HG02943 (cell line): ENCODE results near the gene CNTNAP2.

ENCODE experiments used
- ATAC-seq: cut with Tn5 transposase; IDR thresholded peaks from one replicate; pipeline ENCODE4 v1.9.1; 2021; ENCODE audit warnings: mild to moderate bottlenecking, low read depth, moderate library complexity; ENCODE audit not compliant: unreplicated experiment

The CNTNAP2 gene

DNA sequence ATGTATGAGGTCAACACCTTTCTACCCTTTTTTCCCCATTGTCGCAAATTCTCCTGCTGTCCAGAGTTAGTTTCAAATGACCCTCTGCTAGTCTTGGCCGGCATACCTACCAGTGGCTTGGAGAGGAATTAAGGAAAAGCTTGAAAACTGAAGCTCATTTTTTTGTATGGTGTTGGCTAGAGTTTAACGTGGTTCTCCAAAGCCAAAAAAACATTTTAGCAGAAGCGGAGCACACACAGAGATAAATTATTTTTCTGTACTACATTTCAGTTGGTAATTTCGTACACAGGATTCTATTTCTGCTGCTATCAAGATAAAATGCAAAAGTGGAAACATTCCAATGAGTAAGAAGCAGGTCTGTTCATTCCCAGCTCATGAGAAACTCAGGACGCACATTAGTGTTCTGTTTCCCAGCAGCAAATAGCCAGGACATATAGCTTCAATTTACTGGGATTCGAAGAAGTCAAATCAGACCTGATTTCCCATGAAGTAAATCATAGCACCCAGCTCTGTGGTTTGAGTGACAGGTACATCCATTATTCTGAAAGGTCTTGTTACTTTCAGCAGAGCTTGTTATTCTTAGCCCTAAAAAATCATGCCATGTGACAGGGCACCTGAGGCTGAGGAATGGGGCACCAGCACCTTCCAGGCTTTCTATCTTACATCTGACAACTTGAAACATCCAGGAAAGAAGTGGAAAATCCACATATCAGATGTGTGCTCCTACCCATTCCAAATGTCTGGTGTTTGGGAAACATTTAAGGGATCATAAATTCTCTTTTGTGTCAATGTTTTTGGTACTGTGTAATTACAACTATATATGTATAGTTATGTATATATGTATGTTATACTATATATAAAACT lies 2258.0 kb downstream of the CNTNAP2 start:
- no peak for ATAC-seq

DNA sequence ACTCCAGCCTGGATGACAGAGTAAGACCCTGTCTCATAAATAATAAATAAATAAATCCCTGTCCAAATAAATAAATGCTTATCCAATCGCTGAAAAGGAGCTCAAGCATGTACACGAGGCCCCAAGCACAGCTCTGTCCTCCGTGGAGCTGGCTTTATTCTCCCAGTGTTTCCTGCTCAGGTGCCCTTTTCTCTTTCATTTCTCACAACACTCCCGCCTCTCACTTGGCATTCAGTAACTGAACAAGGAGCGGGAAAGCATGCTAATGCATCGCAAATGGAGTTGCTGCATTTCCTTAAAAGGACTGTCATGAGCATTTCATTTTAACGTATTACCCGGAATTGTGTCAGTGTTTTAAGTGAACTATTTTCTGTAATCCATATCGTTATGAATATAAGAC lies 2263.1 kb downstream of the CNTNAP2 start:
- ATAC-seq = no peak

- ATAC-seq = no peak
Measured at GRCh38 chr7:148380596-148381419, 2264.2 kb downstream of the CNTNAP2 start.

DNA sequence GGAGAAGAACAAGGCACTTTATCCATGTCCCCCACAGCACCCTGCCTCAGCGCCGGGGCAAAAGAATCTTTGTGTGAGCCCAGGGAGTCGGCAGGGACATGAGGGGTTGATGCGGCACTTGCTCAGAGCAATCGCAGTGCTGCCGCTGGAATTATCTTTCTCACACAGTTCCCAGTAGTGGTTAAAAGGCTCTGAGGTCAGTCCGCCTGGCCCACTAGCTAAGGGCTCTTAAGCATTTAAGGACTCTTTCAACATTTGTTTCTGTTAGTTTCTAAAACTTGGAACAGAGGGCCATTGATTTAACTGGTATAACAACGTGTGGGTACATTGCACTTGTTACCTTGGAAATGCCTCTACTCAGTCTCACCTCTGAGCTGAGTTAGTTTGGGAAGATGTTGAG lies 2266.0 kb downstream of the CNTNAP2 start:
- no peak for ATAC-seq

GRCh38 chr7:148383651-148384050 lies 2267.1 kb downstream of the CNTNAP2 start:
- no peak for ATAC-seq

DNA sequence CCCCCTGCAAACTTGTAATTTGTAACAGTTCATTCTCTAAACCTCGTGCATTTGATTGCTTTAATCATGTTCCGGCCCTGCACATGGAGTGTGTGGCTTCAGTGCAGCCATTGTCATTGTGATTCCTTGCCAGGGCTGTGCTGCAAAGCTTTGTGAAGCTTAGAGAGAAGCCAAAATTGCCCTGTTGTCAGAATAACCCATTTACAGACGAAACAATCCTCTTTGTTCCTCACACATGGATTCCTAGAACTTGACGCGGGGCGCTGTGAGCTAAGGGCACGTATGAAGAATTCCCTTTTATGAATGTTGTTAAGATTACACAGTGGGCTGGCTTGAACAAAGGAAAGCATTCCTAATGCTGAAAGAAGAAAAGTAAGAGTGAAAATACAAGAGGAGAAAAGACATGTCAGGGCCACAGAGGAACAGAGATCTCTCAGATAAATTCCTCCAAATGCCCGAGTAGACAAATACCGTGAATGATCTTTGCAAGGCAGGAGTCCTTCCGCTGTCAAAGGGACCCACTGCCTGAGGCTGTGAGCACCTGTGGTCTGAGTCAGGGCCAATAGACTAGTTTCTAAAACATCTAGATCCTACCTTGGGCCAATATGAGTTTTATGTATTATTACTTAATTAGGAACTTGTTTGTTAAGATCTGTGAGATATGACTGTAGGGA lies 2268.5 kb downstream of the CNTNAP2 start:
- ATAC-seq = no peak

- ATAC-seq = no peak
Measured at GRCh38 chr7:148390381-148390780, 2273.8 kb downstream of the CNTNAP2 start.

GRCh38 chr7:148391591-148391990 lies 2275.0 kb downstream of the CNTNAP2 start:
- ATAC-seq = no peak

GRCh38 chr7:148394582-148394981 lies 2278.0 kb downstream of the CNTNAP2 start:
- ATAC-seq = no peak

GRCh38 chr7:148395352-148395811 lies 2278.8 kb downstream of the CNTNAP2 start:
- no peak for ATAC-seq

- no peak for ATAC-seq
Measured at GRCh38 chr7:148395990-148396716, 2279.6 kb downstream of the CNTNAP2 start.

GRCh38 chr7:148397056-148397455 lies 2280.5 kb downstream of the CNTNAP2 start:
- ATAC-seq = no peak

DNA sequence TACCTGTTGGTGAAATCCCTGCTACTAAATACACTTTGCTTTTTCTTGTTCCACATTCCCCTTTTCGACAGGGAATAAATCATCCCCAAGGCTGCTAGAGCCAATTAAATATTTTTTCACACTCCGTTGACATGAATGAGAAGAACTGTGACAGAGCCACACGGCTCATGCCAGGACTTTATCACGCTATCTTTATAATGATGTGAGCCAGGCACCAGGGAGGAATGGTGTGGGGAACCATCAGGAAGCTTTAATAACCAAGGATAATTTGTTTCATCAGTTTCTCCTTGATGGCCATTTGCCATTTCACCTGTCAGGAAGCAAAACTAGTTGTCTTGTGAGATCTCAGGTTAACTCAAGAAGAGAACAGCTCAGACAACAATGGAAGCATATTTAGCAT lies 2280.9 kb downstream of the CNTNAP2 start:
- ATAC-seq = no peak

- ATAC-seq = no peak
Measured at GRCh38 chr7:148397985-148398384, 2281.4 kb downstream of the CNTNAP2 start.

- no peak for ATAC-seq
Measured at GRCh38 chr7:148398844-148399365, 2282.3 kb downstream of the CNTNAP2 start.

DNA sequence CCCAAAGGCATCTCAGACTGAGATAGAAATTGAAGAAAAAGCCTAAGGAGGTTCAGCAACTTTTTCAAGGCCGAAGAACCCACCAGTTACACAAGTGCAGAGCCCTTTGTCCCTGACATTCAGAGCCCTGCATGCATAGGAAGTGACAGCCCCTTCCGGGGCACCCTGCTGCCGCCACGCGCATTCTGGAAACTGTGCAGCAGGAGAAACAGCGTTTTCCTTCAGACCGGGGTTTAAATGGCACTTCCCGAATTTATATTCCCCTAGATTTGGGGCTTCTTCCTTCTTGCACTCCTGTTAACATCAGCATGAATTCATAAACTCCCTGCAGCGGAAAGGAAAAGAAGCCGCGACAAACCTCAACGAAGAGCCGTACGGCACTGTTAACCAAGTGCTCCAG lies 2283.5 kb downstream of the CNTNAP2 start:
- ATAC-seq = no peak

- no peak for ATAC-seq
Measured at GRCh38 chr7:148402159-148402558, 2285.6 kb downstream of the CNTNAP2 start.

DNA sequence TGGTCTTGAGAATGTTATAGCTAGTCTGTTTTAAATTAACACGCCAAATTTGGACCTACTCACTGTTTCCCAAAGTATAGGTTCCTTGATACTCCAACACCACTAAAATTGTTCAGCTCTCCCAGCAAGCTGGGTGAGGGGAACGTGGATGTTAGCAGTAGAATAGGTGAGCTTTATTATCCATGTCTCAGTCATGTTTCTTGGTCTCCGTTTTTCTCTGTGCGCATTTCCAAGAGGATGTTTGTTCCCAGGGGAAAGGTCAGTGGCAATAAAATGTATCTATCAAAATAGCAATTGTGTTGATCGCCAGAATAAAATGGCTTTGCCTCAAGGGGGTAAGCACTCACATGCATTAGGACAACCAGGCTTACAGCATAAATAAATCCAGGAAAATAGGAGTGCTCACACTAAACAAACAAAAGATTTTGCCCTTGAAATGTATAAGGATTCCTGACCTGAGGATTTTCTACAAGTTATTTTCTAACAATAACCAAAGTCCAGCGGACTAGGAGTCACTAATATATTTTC lies 2286.9 kb downstream of the CNTNAP2 start:
- no peak for ATAC-seq

DNA sequence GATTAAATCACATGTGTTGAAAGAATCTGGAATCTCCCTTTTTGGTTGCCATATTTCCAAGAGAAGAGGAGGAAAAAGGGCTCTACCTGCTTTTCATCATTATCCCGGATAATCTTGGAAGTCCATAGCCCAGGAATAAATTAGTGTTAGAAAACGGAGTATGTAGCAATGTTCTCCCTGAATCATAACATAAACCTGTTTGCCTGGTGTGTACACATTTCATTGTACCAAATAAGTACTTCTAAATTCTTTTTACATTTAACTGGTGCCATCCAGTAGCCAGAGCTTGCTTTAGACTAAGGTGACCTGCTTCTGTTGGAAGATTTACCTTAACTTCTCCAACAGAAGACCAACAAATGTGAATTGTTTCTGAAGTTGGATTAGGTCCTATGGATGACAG lies 2291.7 kb downstream of the CNTNAP2 start:
- no peak for ATAC-seq

DNA sequence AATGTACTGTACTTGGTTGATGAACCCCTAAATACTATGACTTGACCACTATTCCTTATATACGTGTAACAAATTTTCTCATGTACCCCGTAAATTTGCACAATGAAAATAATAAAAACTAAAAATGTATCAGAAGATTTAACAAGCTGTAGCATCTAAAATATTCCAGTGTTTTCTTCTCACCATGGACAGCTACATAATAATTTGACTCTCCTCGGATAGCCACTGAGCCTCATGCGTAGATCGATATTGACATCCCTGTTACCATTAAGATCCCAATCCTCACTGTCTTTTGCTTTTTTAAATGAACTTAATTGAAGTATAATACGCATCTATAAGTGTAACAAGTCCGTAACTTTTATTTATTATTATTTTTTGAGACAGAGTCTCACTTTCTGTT lies 2294.3 kb downstream of the CNTNAP2 start:
- ATAC-seq = no peak
